Activated CD4-positive, alpha-beta T cell treated with anti-CD3 and anti-CD28 coated beads, Interleukin-2, Interleukin-6, amounts not matched to agents 100 ng/mL and 50 ng/mL, durations not matched to agents 16 hours and 8 hours (primary cell): Measurements from ENCODE around the gene RBM8A.

Experiments used
- DNase-seq: peaks from one replicate; pipeline ENCODE4 v3.0.0-alpha.2; 2020

Gene RBM8A

GRCh38 chr1:145871994-145872924, 55.0 kb downstream of the RBM8A start:
- peak; percentile 51 for DNase-seq
